ENCODE results near the gene ZFYVE28. TPM values are rescaled to one million over a fixed set of nuclear protein-coding genes. Genes with fewer than 3 reads are reported as not detected.
"Not testable (repeated sequence)": the region's sequence is repeated elsewhere in the genome, so short reads cannot be mapped to it uniquely, and the experiment has no call there.

Gene ZFYVE28
- polyA plus RNA-seq, 4 donors = 2.3 to 3.1 (median 2.7) TPM

GRCh38 chr4:2429945-2430757 is 11.7 kb upstream of the ZFYVE28 start:
- not testable (repeated sequence) for DNase-seq (ENCODE audit: low read depth in 4 of 4, low spot score in 2 of 4)

GRCh38 chr4:2428496-2429213 is 10.2 kb upstream of the ZFYVE28 start:
- no peak for DNase-seq (ENCODE audit: low read depth in 4 of 4, low spot score in 2 of 4)

- DNase-seq (ENCODE audit: low read depth in 4 of 4, low spot score in 2 of 4) = no peak
Measured at GRCh38 chr4:2427383-2428334, 9.2 kb upstream of the ZFYVE28 start.

GRCh38 chr4:2426711-2427275 is 8.3 kb upstream of the ZFYVE28 start:
- DNase-seq (ENCODE audit: low read depth in 4 of 4, low spot score in 2 of 4) = no peak

GRCh38 chr4:2426069-2426397 is 7.6 kb upstream of the ZFYVE28 start:
- no peak for DNase-seq (ENCODE audit: low read depth in 4 of 4, low spot score in 2 of 4)

GRCh38 chr4:2425386-2426068 is 7.1 kb upstream of the ZFYVE28 start:
- DNase-seq (ENCODE audit: low read depth in 4 of 4, low spot score in 2 of 4) = no peak

- no peak for DNase-seq (ENCODE audit: low read depth in 4 of 4, low spot score in 2 of 4)
Measured at GRCh38 chr4:2424581-2424980, 6.1 kb upstream of the ZFYVE28 start.

GRCh38 chr4:2423695-2424094 is 5.2 kb upstream of the ZFYVE28 start:
- no peak for DNase-seq (ENCODE audit: low read depth in 4 of 4, low spot score in 2 of 4)

GRCh38 chr4:2423066-2423465 is 4.6 kb upstream of the ZFYVE28 start:
- DNase-seq (ENCODE audit: low read depth in 4 of 4, low spot score in 2 of 4) = no peak

GRCh38 chr4:2421928-2422327 is 3.5 kb upstream of the ZFYVE28 start:
- no peak for DNase-seq (ENCODE audit: low read depth in 4 of 4, low spot score in 2 of 4)

GRCh38 chr4:2419814-2420213 is 1.4 kb upstream of the ZFYVE28 start:
- no peak for DNase-seq (ENCODE audit: low read depth in 4 of 4, low spot score in 2 of 4)

GRCh38 chr4:2418650-2419571 is 466 bp upstream of the ZFYVE28 start, which contains the start of gene CFAP99:
Gene CFAP99 (plus strand): TSS chr4:2418955.
- peak; percentile 75 to 89 (median 82) for DNase-seq (ENCODE audit: low read depth in 4 of 4, low spot score in 2 of 4)

GRCh38 chr4:2417226-2417764 is 1.1 kb downstream of the ZFYVE28 start:
- no peak for DNase-seq (ENCODE audit: low read depth in 4 of 4, low spot score in 2 of 4)

GRCh38 chr4:2416564-2417225 is 1.8 kb downstream of the ZFYVE28 start:
- DNase-seq (ENCODE audit: low read depth in 4 of 4, low spot score in 2 of 4) = no peak

- DNase-seq (ENCODE audit: low read depth in 4 of 4, low spot score in 2 of 4) = no peak
Measured at GRCh38 chr4:2415881-2416563, 2.4 kb downstream of the ZFYVE28 start.

GRCh38 chr4:2415213-2415612 is 3.2 kb downstream of the ZFYVE28 start:
- no peak for DNase-seq (ENCODE audit: low read depth in 4 of 4, low spot score in 2 of 4)

GRCh38 chr4:2413821-2414610 is 4.4 kb downstream of the ZFYVE28 start:
- DNase-seq (ENCODE audit: low read depth in 4 of 4, low spot score in 2 of 4) = no peak
